HG03097 (cell line): ENCODE results near the gene VPS26B.
"Not testable (repeated sequence)": the region's sequence is repeated elsewhere in the genome, so short reads cannot be mapped to it uniquely, and the experiment has no call there.

Source experiments
- ATAC-seq: cut with Tn5 transposase; IDR thresholded peaks from one replicate; pipeline ENCODE4 v1.9.1; 2021; ENCODE audit not compliant: unreplicated experiment, low FRiP score

VPS26B gene

GRCh38 chr11:134276396-134277182, 52.1 kb downstream of the VPS26B start:
- no peak for ATAC-seq

GRCh38 chr11:134277183-134278001, 52.9 kb downstream of the VPS26B start:
- no peak for ATAC-seq

GRCh38 chr11:134278356-134278755, 53.9 kb downstream of the VPS26B start:
- no peak for ATAC-seq

GRCh38 chr11:134281635-134282034, 57.2 kb downstream of the VPS26B start:
- ATAC-seq, result not testable (repeated sequence)

GRCh38 chr11:134282121-134283045, 57.9 kb downstream of the VPS26B start:
- no peak for ATAC-seq

- no peak for ATAC-seq
Measured at GRCh38 chr11:134283461-134284230, 59.2 kb downstream of the VPS26B start.

- ATAC-seq, result not testable (repeated sequence)
Measured at GRCh38 chr11:134284349-134284748, 59.9 kb downstream of the VPS26B start.

GRCh38 chr11:134287561-134287960, 63.1 kb downstream of the VPS26B start:
- no peak for ATAC-seq

- ATAC-seq, result no peak
Measured at GRCh38 chr11:134288486-134288885, 64.0 kb downstream of the VPS26B start.

- no peak for ATAC-seq
Measured at GRCh38 chr11:134289167-134289566, 64.7 kb downstream of the VPS26B start.

GRCh38 chr11:134289789-134290188, 65.3 kb downstream of the VPS26B start:
- no peak for ATAC-seq

GRCh38 chr11:134290646-134291045, 66.2 kb downstream of the VPS26B start:
- ATAC-seq, result no peak

- ATAC-seq, result no peak
Measured at GRCh38 chr11:134291196-134291595, 66.7 kb downstream of the VPS26B start.

- ATAC-seq, result no peak
Measured at GRCh38 chr11:134292661-134293060, 68.2 kb downstream of the VPS26B start.

- ATAC-seq, result no peak
Measured at GRCh38 chr11:134293119-134294113, 68.9 kb downstream of the VPS26B start.

GRCh38 chr11:134294664-134295063, 70.2 kb downstream of the VPS26B start:
- no peak for ATAC-seq
